IMR-90 (cell line): ENCODE measurements around the gene SLC9B2. TPM values are rescaled to one million over a fixed set of nuclear protein-coding genes. Genes with fewer than 3 reads are reported as not detected.

ENCODE experiments used
- ATAC-seq: fragments of 200-7000 bp; cut with Tn5 transposase; 2 replicates; pipeline ENCODE4 v1.9.1; 2020; ENCODE audit warnings: low read depth, mild to moderate bottlenecking, moderate library complexity
- BruUV-seq: library from RNA; stranded (reverse); fragments of 400-500 nt; replicated peaks from 2 replicates; lab custom pipeline; 2021; lab: Mats Ljungman, UMichigan
- CTCF ChIA-PET: fragments of 300-600 bp; formaldehyde crosslinking; extraction: SDS; loops from one replicate; lab custom pipeline; 2021; ENCODE audit warnings: antibody characterized with exemption; lab: Yijun Ruan, JAX
- POLR2A ChIA-PET: fragments of 300-600 bp; sonication (Branson Sonifier 250); formaldehyde crosslinking; loops from one replicate; lab custom pipeline; 2022; ENCODE audit warnings: antibody characterized with exemption; ENCODE audit not compliant: unreplicated experiment; lab: Charles Lee
- DNase-seq: peaks from one replicate; pipeline ENCODE4 v3.0.0; 2013
- H2AFZ ChIP-seq: replicated peaks from 2 replicates; pipeline ENCODE3; 2013; ENCODE audit warnings: low read length, mild to moderate bottlenecking; ENCODE audit not compliant: poor library complexity
- H2AK5ac ChIP-seq: 2 replicates; pipeline ENCODE4 v1.6.1; 2013; ENCODE audit warnings: low read depth, low read length, inconsistent platforms
- H2AK9ac ChIP-seq: replicated peaks from 2 replicates; pipeline ENCODE3; 2013; ENCODE audit warnings: mild to moderate bottlenecking, low read depth, low read length, moderate library complexity; ENCODE audit not compliant: poor library complexity
- H2BK120ac ChIP-seq: 2 replicates; pipeline ENCODE4 v1.6.1; 2013; ENCODE audit warnings: low read depth, low read length, inconsistent platforms
- H2BK15ac ChIP-seq: 3 replicates; pipeline ENCODE4 v1.6.1; 2013; ENCODE audit warnings: low read depth, low read length, inconsistent platforms
- H2BK20ac ChIP-seq: 2 replicates; pipeline ENCODE4 v1.6.1; 2013; ENCODE audit warnings: low read depth, mild to moderate bottlenecking, inconsistent platforms, low read length, moderate library complexity
- H2BK5ac ChIP-seq: 2 replicates; pipeline ENCODE4 v1.6.1; 2013; ENCODE audit warnings: mild to moderate bottlenecking, low read depth, low read length, inconsistent platforms; ENCODE audit not compliant: poor library complexity, severe bottlenecking
- H3K14ac ChIP-seq: replicated peaks from 2 replicates; pipeline ENCODE4 v1.6.1; 2013; ENCODE audit warnings: low read depth, low read length, inconsistent platforms
- H3K18ac ChIP-seq: 2 replicates; pipeline ENCODE4 v1.6.1; 2013; ENCODE audit warnings: low read depth, low read length, control low read depth
- H3K23ac ChIP-seq: 2 replicates; pipeline ENCODE4 v1.6.1; 2013; ENCODE audit warnings: low read depth, low read length, inconsistent platforms
- H3K27ac ChIP-seq: 2 replicates; pipeline ENCODE4 v1.5.1; 2013; ENCODE audit warnings: mild to moderate bottlenecking, control low read depth, low read length; ENCODE audit not compliant: insufficient read depth
- H3K27me3 ChIP-seq: 2 replicates; pipeline ENCODE4 v1.6.1; 2013; ENCODE audit warnings: low read length; ENCODE audit not compliant: control insufficient read depth, insufficient read depth
- H3K36me3 ChIP-seq: 2 replicates; pipeline ENCODE4 v1.6.1; 2013; ENCODE audit warnings: low read length, mixed read lengths; ENCODE audit not compliant: control insufficient read depth, insufficient read depth
- H3K4ac ChIP-seq: 2 replicates; pipeline ENCODE4 v1.6.1; 2013; ENCODE audit warnings: low read depth, low read length, inconsistent platforms
- H3K4me1 ChIP-seq: 2 replicates; pipeline ENCODE4 v1.6.1; 2013; ENCODE audit warnings: low read length, mixed read lengths; ENCODE audit not compliant: control insufficient read depth, insufficient read depth
- H3K4me2 ChIP-seq: 2 replicates; pipeline ENCODE4 v1.6.1; 2013; ENCODE audit warnings: low read depth, mild to moderate bottlenecking, control low read depth, low read length, moderate library complexity
- H3K4me3 ChIP-seq: 2 replicates; pipeline ENCODE4 v1.5.1; 2013; ENCODE audit warnings: low read depth, mild to moderate bottlenecking, control low read depth, low read length, moderate library complexity; ENCODE audit not compliant: insufficient read depth
- H3K56ac ChIP-seq: 2 replicates; pipeline ENCODE4 v1.6.1; 2013; ENCODE audit warnings: low read length, inconsistent platforms; ENCODE audit not compliant: insufficient read depth; ENCODE audit errors: extremely low read depth
- H3K79me1 ChIP-seq, 2 experiments: 2 replicates each; pipeline ENCODE4 v1.6.1; 2013; ENCODE audit warnings: low read length in 2 of 2, inconsistent platforms in 1 of 2, low read depth in 1 of 2
- H3K9ac ChIP-seq: 2 replicates; pipeline ENCODE4 v1.6.1; 2013; ENCODE audit warnings: low read depth, low read length, control low read depth
- H3K9me1 ChIP-seq: 2 replicates; pipeline ENCODE4 v1.6.1; 2013; ENCODE audit warnings: low read length, inconsistent platforms; ENCODE audit not compliant: insufficient read depth
- H3K9me3 ChIP-seq: 2 replicates; pipeline ENCODE4 v1.6.1; 2013; ENCODE audit warnings: low read length; ENCODE audit not compliant: control insufficient read depth, insufficient read depth
- H4K20me1 ChIP-seq: 2 replicates; pipeline ENCODE4 v1.6.1; 2013; ENCODE audit warnings: low read length, inconsistent platforms; ENCODE audit not compliant: insufficient read depth
- H4K5ac ChIP-seq: 2 replicates; pipeline ENCODE4 v1.6.1; 2013; ENCODE audit warnings: mild to moderate bottlenecking, low read depth, low read length, control low read depth
- H4K8ac ChIP-seq, 2 experiments: 2 replicates each; pipeline ENCODE4 v1.6.1; 2013; ENCODE audit warnings: low read depth in 2 of 2, low read length in 2 of 2, control low read depth in 1 of 2, inconsistent platforms in 1 of 2
- H4K91ac ChIP-seq: 2 replicates; pipeline ENCODE4 v1.6.1; 2013; ENCODE audit warnings: low read depth, low read length, inconsistent platforms; ENCODE audit not compliant: insufficient read depth
- CEBPB ChIP-seq: IDR thresholded peaks from 2 replicates; pipeline ENCODE4 v1.6.1; 2012; ENCODE audit warnings: low read depth, low read length, improper control_type of control experiment
- RAD21 ChIP-seq: IDR thresholded peaks from 2 replicates; pipeline ENCODE4 v1.6.1; 2012; ENCODE audit warnings: low read length, improper control_type of control experiment
- SMC3 ChIP-seq: fragments of 150-350 bp; IDR thresholded peaks from 2 replicates; pipeline ENCODE4 v1.6.1; 2016; ENCODE audit warnings: low read depth, mild to moderate bottlenecking, antibody characterized with exemption, low read length, moderate library complexity
- WGBS, 2 experiments: methylation state at CpG; one replicate each; pipeline versions ENCODE4 v1.1.5 to v1.1.7; 2013; ENCODE audit warnings: missing lambda C conversion rate in 2 of 2; ENCODE audit not compliant: insufficient read length in 1 of 2; ENCODE audit errors: extremely low coverage in 2 of 2; 5-methylcytosine and 5-hydroxymethylcytosine counted together
- dilution Hi-C: fragments of 300-500 bp; cut with HindIII; formaldehyde crosslinking; loops from one replicate; pipeline ENCODE4 v1.14.3; 2018; ENCODE audit warnings: low sequenced_read_pairs; ENCODE audit not compliant: unreplicated experiment
- in situ Hi-C: fragments of 300-500 bp; cut with MboI; formaldehyde crosslinking; loops from 3 replicates; pipeline ENCODE4 v1.14.3; 2019; ENCODE audit warnings: low sequenced_read_pairs, inconsistent platforms, mixed read lengths
- intact Hi-C: fragments of 100-400 bp; cut with micrococcal nuclease; formaldehyde crosslinking; loops from 2 replicates; pipeline ENCODE4 v1.10.0; 2022
- polyA plus RNA-seq, 3 experiments: library from polyadenylated mRNA; depleted of rRNA; stranded (reverse); fragments of >200 nt; gene quantifications; 2 replicates each; pipeline ENCODE4 v1.2.3, GENCODE V29; 2012; ENCODE audit warnings: low replicate concordance in 1 of 3
- total RNA-seq: library from RNA; depleted of rRNA; stranded (reverse); fragments of >200 nt; gene quantifications from 2 replicates; pipeline ENCODE4 v1.2.3, GENCODE V29; 2012
- TF ChIP-seq, protein P1 (sequence below): fragments of 150-350 bp; IDR thresholded peaks from 2 replicates; pipeline ENCODE4 v1.6.1; 2016; ENCODE audit warnings: low read depth, mild to moderate bottlenecking, low read length, moderate library complexity, borderline replicate concordance
- TF ChIP-seq, protein P2 (sequence below): fragments of 150-350 bp; IDR thresholded peaks from 2 replicates; pipeline ENCODE4 v1.6.1; 2017; ENCODE audit warnings: mild to moderate bottlenecking, antibody characterized with exemption, low read length, low read depth
- TF ChIP-seq, protein P3 (sequence below): conservative IDR thresholded peaks from 2 replicates; pipeline ENCODE4 v1.5.1; 2012; ENCODE audit warnings: mild to moderate bottlenecking, low read depth, low read length, improper control_type of control experiment

Gene SLC9B2
- total and polyA plus RNA-seq, 2 of the 4 experiments (the other 2 are of a cell fraction): 5.7 to 9.0 TPM

DNA sequence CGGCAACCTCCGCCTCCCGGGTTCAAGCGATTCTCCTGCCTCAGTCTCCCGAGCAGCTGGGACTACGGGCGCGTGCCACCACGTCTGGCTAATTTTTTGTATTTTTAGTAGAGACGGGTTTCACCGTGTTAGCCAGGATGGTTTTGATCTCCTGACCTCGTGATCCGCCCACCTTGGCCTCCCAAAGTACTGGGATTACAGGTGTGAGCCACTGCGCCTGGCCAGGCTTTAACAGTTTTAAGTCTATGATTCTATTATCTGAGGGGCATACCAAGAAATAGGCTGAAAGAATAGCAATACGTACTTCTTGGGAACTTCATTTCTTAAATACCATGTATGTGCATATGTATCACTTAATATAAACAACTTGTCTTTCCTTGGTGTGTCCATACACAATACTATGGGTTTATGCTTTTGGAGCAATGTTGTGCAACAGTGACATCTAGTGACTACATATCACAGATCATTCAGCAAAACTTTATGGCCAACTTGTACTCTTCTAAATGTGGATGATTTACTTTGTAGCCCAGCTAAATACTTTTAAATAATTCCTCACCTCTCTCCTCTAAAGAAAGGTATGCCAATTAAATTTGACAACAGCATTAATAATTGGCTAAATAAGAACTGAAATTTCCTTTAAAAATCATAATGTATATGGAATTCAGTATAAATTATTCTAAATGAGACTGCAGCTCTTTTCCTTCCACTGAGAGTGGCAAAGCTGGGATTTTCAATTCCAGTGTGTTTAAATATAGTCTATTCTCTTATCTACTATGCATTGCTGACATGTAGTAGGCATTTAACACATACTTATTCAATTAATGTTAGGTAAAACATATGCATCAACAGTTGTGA lies 67.5 kb downstream of the SLC9B2 start:
- Histone ChIP-seq H3K4me2 (no peak overlapping the region), H4K91ac (no peak overlapping the region), H2AK9ac (no peak overlapping the region), H4K20me1 (no peaks in the 10 kb centered on the region), H3K9ac (no peak overlapping the region), H3K4me1 (peaks cover 10% of the 10 kb centered on the region), H3K18ac (no peak overlapping the region), H2BK120ac (no peak overlapping the region), H2AFZ (no peak overlapping the region), H3K4me3 (no peak overlapping the region), H3K79me1 (no peaks in the 10 kb centered on the region), H4K5ac (no peak overlapping the region), H3K4ac (no peak overlapping the region), H3K27ac (no peak overlapping the region), H2BK5ac (no peak overlapping the region), H3K9me3 (no peaks in the 10 kb centered on the region), H3K14ac (no peak overlapping the region), H3K36me3 (no peaks in the 10 kb centered on the region), H2BK15ac (no peak overlapping the region), H2AK5ac (no peak overlapping the region), H2BK20ac (no peak overlapping the region), H3K9me1 (peaks cover 7% of the 10 kb centered on the region; the same call in 1 of the 2 replicates), H3K27me3 (no peaks in the 10 kb centered on the region; the same call in 1 of the 2 replicates), H3K56ac (no peak overlapping the region), H3K23ac (no peak overlapping the region), H4K8ac (no peak overlapping the region)
- POLR2A ChIA-PET: no interaction called here
- ATAC-seq (peak; percentile 82), DNase-seq (peak; percentile 80)
- TF ChIP-seq RAD21: peak; percentile 96
- peak; percentile 95 for TF ChIP-seq CEBPB
- peak; percentile 93 for TF ChIP-seq SMC3
- TF ChIP-seq, protein P1, sequence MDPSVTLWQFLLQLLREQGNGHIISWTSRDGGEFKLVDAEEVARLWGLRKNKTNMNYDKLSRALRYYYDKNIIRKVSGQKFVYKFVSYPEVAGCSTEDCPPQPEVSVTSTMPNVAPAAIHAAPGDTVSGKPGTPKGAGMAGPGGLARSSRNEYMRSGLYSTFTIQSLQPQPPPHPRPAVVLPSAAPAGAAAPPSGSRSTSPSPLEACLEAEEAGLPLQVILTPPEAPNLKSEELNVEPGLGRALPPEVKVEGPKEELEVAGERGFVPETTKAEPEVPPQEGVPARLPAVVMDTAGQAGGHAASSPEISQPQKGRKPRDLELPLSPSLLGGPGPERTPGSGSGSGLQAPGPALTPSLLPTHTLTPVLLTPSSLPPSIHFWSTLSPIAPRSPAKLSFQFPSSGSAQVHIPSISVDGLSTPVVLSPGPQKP: no peak
- TF ChIP-seq, protein P2, sequence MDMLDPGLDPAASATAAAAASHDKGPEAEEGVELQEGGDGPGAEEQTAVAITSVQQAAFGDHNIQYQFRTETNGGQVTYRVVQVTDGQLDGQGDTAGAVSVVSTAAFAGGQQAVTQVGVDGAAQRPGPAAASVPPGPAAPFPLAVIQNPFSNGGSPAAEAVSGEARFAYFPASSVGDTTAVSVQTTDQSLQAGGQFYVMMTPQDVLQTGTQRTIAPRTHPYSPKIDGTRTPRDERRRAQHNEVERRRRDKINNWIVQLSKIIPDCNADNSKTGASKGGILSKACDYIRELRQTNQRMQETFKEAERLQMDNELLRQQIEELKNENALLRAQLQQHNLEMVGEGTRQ: no peak
- TF ChIP-seq, protein P3, sequence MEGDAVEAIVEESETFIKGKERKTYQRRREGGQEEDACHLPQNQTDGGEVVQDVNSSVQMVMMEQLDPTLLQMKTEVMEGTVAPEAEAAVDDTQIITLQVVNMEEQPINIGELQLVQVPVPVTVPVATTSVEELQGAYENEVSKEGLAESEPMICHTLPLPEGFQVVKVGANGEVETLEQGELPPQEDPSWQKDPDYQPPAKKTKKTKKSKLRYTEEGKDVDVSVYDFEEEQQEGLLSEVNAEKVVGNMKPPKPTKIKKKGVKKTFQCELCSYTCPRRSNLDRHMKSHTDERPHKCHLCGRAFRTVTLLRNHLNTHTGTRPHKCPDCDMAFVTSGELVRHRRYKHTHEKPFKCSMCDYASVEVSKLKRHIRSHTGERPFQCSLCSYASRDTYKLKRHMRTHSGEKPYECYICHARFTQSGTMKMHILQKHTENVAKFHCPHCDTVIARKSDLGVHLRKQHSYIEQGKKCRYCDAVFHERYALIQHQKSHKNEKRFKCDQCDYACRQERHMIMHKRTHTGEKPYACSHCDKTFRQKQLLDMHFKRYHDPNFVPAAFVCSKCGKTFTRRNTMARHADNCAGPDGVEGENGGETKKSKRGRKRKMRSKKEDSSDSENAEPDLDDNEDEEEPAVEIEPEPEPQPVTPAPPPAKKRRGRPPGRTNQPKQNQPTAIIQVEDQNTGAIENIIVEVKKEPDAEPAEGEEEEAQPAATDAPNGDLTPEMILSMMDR: peak; percentile 91
- in situ Hi-C loops (loop anchor here (5.0 to 10.0 kb wide), 2 partner anchors 392 to 664 kb away; partner anchors contain the start of gene SLC39A8), intact Hi-C loops (loop anchor here (1.0 to 5.0 kb wide), 8 partner anchors 82 to 664 kb away; partner anchors contain the start of genes CISD2, MANBA, SLC39A8 and UBE2D3), dilution Hi-C loops (loop anchor here (25.0 kb wide), 1 partner anchor 397 kb away; no protein-coding TSS in a partner anchor)
- 91% methylated on average over 4 of the region's 15 CpGs; no CpG with 5 or more reads in 1 of the 2 experiments for WGBS, 2 experiments
- no TSS peak for BruUV-seq
- CTCF ChIA-PET: interaction anchor here (0.6 to 1.0 kb wide), 4 partner anchors 67 to 400 kb away, joined by 3 to 4 read pairs (median 3); no protein-coding TSS in a partner anchor
